HepG2 (cell line): ENCODE results near the gene NRG2. TPM values are rescaled to one million over a fixed set of nuclear protein-coding genes. Genes with fewer than 3 reads are reported as not detected.

Experiments used
- ATAC-seq: fragments of 200-7000 bp; cut with Tn5 transposase; 3 replicates; pipeline ENCODE4 v1.9.1; 2020; ENCODE audit warnings: mild to moderate bottlenecking, moderate library complexity
- BruUV-seq: library from RNA; stranded (reverse); fragments of 400-500 nt; replicated peaks from 2 replicates; lab custom pipeline; 2021; lab: Mats Ljungman, UMichigan
- CTCF ChIA-PET: fragments of 300-600 bp; formaldehyde crosslinking; extraction: SDS; loops from one replicate; lab custom pipeline; 2021; ENCODE audit warnings: low total read pairs, inconsistent platforms, low intra/inter-chr PET ratio; lab: Yijun Ruan, JAX
- POLR2A ChIA-PET: fragments of 350-600 bp; sonication (Branson Sonifier 250); formaldehyde crosslinking; loops from one replicate; lab custom pipeline; 2020; ENCODE audit warnings: antibody characterized with exemption, inconsistent platforms; lab: Yijun Ruan, JAX
- DNase-seq: peaks from one replicate; pipeline ENCODE4 v3.0.0-alpha.2; 2015; ENCODE audit warnings: low spot score
- FAIRE-seq: peaks from 3 replicates; lab custom pipeline; 2011; peaks lifted over from hg19 to GRCh38; lab: Jason Lieb, UNC
- H2AFZ ChIP-seq: one replicate; pipeline ENCODE4 v1.6.1; 2011; ENCODE audit warnings: low read length, inconsistent platforms
- H3K27ac ChIP-seq: fragments of 300-600 bp; 3 replicates; pipeline ENCODE4 v1.8.0; 2011; ENCODE audit warnings: mixed run types, mild to moderate bottlenecking, mixed read lengths, low read length, inconsistent platforms; ENCODE audit not compliant: insufficient read depth; ENCODE audit errors: extremely low read length
- H3K27me3 ChIP-seq, 2 experiments: fragments of 200-600 bp in 1 of 2; 2 replicates in 1 of 2; 3 replicates in 1 of 2; pipeline versions ENCODE4 v1.6.0 to v1.8.0; 2011; ENCODE audit warnings: low read length in 2 of 2, mild to moderate bottlenecking in 2 of 2, moderate library complexity in 2 of 2, inconsistent platforms in 1 of 2; ENCODE audit not compliant: insufficient read depth in 2 of 2, control insufficient read depth in 1 of 2
- H3K36me3 ChIP-seq, 2 experiments: fragments of 200-600 bp in 1 of 2; replicated peaks in 1 of 2; 2 replicates in 1 of 2; 3 replicates in 1 of 2; pipeline versions ENCODE4 v1.5.1 to v1.8.0; 2011; ENCODE audit warnings: low read length in 2 of 2, inconsistent platforms in 1 of 2; ENCODE audit not compliant: insufficient read depth in 2 of 2, control insufficient read depth in 1 of 2
- H3K4me1 ChIP-seq: 2 replicates; pipeline ENCODE4 v1.5.1; 2012; ENCODE audit warnings: low read length, inconsistent platforms; ENCODE audit not compliant: insufficient read depth
- H3K4me2 ChIP-seq: 2 replicates; pipeline ENCODE4 v1.6.0; 2011; ENCODE audit warnings: low read depth, low read length, inconsistent platforms
- H3K4me3 ChIP-seq, 3 experiments: fragments of 200-600 bp in 1 of 3; sonication (generic), shearing (Covaris generic) in 1 of 3; replicated peaks in 1 of 3; 2 replicates each; pipeline ENCODE4 v1.5.1; 2011 to 2016; ENCODE audit warnings: low read length in 3 of 3, inconsistent platforms in 2 of 3, low read depth in 2 of 3, mild to moderate bottlenecking in 2 of 3, control low read depth in 1 of 3, mixed read lengths in 1 of 3; ENCODE audit not compliant: insufficient read depth in 1 of 3
- H3K79me2 ChIP-seq: one replicate; pipeline ENCODE4 v1.6.1; 2011; ENCODE audit warnings: low read length, inconsistent platforms; ENCODE audit not compliant: insufficient read depth
- H3K9ac ChIP-seq: 2 replicates; pipeline ENCODE4 v1.6.0; 2011; ENCODE audit warnings: mild to moderate bottlenecking, low read depth, low read length, inconsistent platforms; ENCODE audit not compliant: insufficient read depth
- H3K9me3 ChIP-seq: 2 replicates; pipeline ENCODE4 v1.5.1; 2012; ENCODE audit warnings: mild to moderate bottlenecking, low read length
- H4K20me1 ChIP-seq: 2 replicates; pipeline ENCODE4 v1.6.0; 2011; ENCODE audit warnings: inconsistent platforms, mild to moderate bottlenecking, low read length, moderate library complexity; ENCODE audit not compliant: insufficient read depth
- E2F5 ChIP-seq: sonication (generic); formaldehyde crosslinking; conservative IDR thresholded peaks from 2 replicates; pipeline ENCODE4 v1.4.0; 2020; ENCODE audit warnings: missing genetic modification reagents
- HOXA5 ChIP-seq: sonication (generic); formaldehyde crosslinking; IDR thresholded peaks from 2 replicates; pipeline ENCODE4 v1.4.0; 2020; ENCODE audit warnings: missing genetic modification reagents
- JARID2 ChIP-seq: sonication (generic); formaldehyde crosslinking; IDR thresholded peaks from 2 replicates; pipeline ENCODE4 v1.8.1; 2023; ENCODE audit warnings: missing genetic modification reagents, inconsistent platforms; ENCODE audit not compliant: insufficient replicate concordance
- WIZ ChIP-seq: sonication (generic); formaldehyde crosslinking; IDR thresholded peaks from 2 replicates; pipeline ENCODE4 v1.5.1; 2020; ENCODE audit warnings: mild to moderate bottlenecking, missing genetic modification reagents
- ZIK1 ChIP-seq: sonication (generic); formaldehyde crosslinking; IDR thresholded peaks from 2 replicates; pipeline ENCODE4 v1.5.0; 2020; ENCODE audit warnings: mild to moderate bottlenecking, low read depth, missing genetic modification reagents, borderline replicate concordance
- ZMAT3 ChIP-seq: sonication (generic); formaldehyde crosslinking; conservative IDR thresholded peaks from 2 replicates; pipeline ENCODE4 v1.7.0; 2021; ENCODE audit warnings: missing genetic modification reagents
- ZNF282 ChIP-seq: fragments of 450-650 bp; IDR thresholded peaks from 2 replicates; pipeline ENCODE4 v1.6.1; 2018; ENCODE audit not compliant: partially characterized antibody
- ZNF547 ChIP-seq: sonication (generic); formaldehyde crosslinking; IDR thresholded peaks from 2 replicates; pipeline ENCODE4 v1.5.1; 2020; ENCODE audit warnings: mild to moderate bottlenecking, missing genetic modification reagents
- ZNF562 ChIP-seq: sonication (generic); formaldehyde crosslinking; IDR thresholded peaks from 2 replicates; pipeline ENCODE4 v1.8.0; 2022; ENCODE audit warnings: missing genetic modification reagents, borderline replicate concordance
- ZNF691 ChIP-seq: sonication (generic); formaldehyde crosslinking; IDR thresholded peaks from 2 replicates; pipeline ENCODE4 v1.4.0; 2020; ENCODE audit warnings: missing genetic modification reagents, low read depth, mild to moderate bottlenecking, borderline replicate concordance
- WGBS: methylation state at CpG from one replicate; pipeline ENCODE4 v1.1.6; 2017; ENCODE audit warnings: low lambda C conversion rate; 5-methylcytosine and 5-hydroxymethylcytosine counted together
- in situ Hi-C: cut with HindIII; loops from 2 replicates; pipeline ENCODE4 v1.10.0; 2017; ENCODE audit warnings: low pct_unique_long_range_greater_than_20kb; ENCODE audit not compliant: extremely low pct_ligation_motif_present
- intact Hi-C: fragments of 100-400 bp; cut with micrococcal nuclease; formaldehyde crosslinking; loops from one replicate; pipeline ENCODE4 v1.10.0; 2022; ENCODE audit not compliant: unreplicated experiment
- polyA plus RNA-seq, 8 experiments: library from polyadenylated mRNA; depleted of rRNA in 3 of 8; stranded (reverse) in 7 of 8; unstranded in 1 of 8; fragments of >200 nt; fragmentation: Illumina TruSeq in 4 of 8; extraction: Trizol in 4 of 8; gene quantifications; 2 replicates each; pipeline versions ENCODE4 v1.2.1 to v1.2.3, GENCODE V29; 2011 to 2016; ENCODE audit warnings: low read depth in 4 of 8, missing spikeins in 1 of 8, mixed read lengths in 1 of 8; ENCODE audit not compliant: insufficient read depth in 1 of 8
- total RNA-seq, 5 experiments: library from RNA; depleted of rRNA; stranded (reverse); fragments of >200 nt; fragmentation: Illumina TruSeq; extraction: Trizol; gene quantifications; 2 replicates each; pipeline ENCODE4 v1.2.3, GENCODE V29; 2016; ENCODE audit warnings: low read depth in 1 of 5
- TF ChIP-seq, protein P1 (sequence below): sonication (generic); formaldehyde crosslinking; IDR thresholded peaks from 2 replicates; pipeline ENCODE4 v1.4.0; 2020; ENCODE audit warnings: missing genetic modification reagents
- TF ChIP-seq, protein P2 (sequence below): sonication (generic); formaldehyde crosslinking; IDR thresholded peaks from 2 replicates; pipeline ENCODE4 v1.9.0; 2021; ENCODE audit warnings: missing genetic modification reagents, borderline replicate concordance

The NRG2 gene
- total and polyA plus RNA-seq, 2 of the 13 experiments (the other 11 are each of a cell fraction or from before 2014, with no cell fraction given), result not detected

DNA sequence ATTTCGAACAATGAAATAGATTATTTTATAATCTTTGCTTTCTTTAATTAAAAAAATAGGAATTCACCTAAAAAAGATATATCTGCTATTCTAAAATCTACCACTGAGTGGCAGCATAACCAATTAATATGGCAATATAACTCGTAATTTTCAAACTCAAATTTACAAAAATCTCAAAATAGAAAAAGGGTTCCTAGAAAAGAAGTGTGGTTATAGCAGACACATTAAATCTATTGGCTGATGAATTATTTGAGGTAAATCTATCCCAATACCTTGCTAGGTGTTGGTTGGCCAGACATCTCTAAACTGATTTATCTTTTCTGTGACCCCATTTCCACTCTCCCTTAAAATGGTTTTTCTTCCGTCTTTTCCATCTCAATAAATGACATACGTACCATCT, 30.2 kb upstream of the NRG2 start:
- ChIA-PET POLR2A (no interaction called here), CTCF (interaction anchor here (1.3 to 4.6 kb wide), 3 partner anchors 40 to 83 kb away, joined by 4 to 40 read pairs (median 37); partner anchors contain the start of gene PURA)
- no peak for FAIRE-seq
- Histone ChIP-seq H2AFZ (no peak overlapping the region), H4K20me1 (no peaks in the 10 kb centered on the region), H3K4me3 (no peak overlapping the region), H3K9me3 (no peaks in the 10 kb centered on the region), H3K79me2 (no peaks in the 10 kb centered on the region), H3K9ac (no peak overlapping the region), H3K27ac (no peak overlapping the region), H3K36me3 (no peaks in the 10 kb centered on the region), H3K4me1 (no peaks in the 10 kb centered on the region), H3K4me2 (no peak overlapping the region), H3K27me3 (no peaks in the 10 kb centered on the region)
- in situ Hi-C loops, result loop anchor here (5.0 kb wide), 1 partner anchor 84 kb away; no protein-coding TSS in a partner anchor
- WGBS, result under 1% methylated on average over 4 of the region's 4 CpGs
- DNase-seq, result no peak
- intact Hi-C loops, result loop anchor here (1.0 kb wide), 2 partner anchors 71 to 84 kb away; no protein-coding TSS in a partner anchor
- no peak for ATAC-seq
- BruUV-seq, result no TSS peak
- TF ChIP-seq HOXA5, result no peak
- no peak for TF ChIP-seq ZNF282
- no peak for TF ChIP-seq ZNF691 (CRISPR knock-in tag)
- no peak for TF ChIP-seq WIZ (CRISPR knock-in tag)
- TF ChIP-seq ZMAT3 (CRISPR knock-in tag), result no peak
- TF ChIP-seq ZIK1 (CRISPR knock-in tag), result no peak
- no peak for TF ChIP-seq JARID2 (CRISPR knock-in tag)
- TF ChIP-seq, protein P1, sequence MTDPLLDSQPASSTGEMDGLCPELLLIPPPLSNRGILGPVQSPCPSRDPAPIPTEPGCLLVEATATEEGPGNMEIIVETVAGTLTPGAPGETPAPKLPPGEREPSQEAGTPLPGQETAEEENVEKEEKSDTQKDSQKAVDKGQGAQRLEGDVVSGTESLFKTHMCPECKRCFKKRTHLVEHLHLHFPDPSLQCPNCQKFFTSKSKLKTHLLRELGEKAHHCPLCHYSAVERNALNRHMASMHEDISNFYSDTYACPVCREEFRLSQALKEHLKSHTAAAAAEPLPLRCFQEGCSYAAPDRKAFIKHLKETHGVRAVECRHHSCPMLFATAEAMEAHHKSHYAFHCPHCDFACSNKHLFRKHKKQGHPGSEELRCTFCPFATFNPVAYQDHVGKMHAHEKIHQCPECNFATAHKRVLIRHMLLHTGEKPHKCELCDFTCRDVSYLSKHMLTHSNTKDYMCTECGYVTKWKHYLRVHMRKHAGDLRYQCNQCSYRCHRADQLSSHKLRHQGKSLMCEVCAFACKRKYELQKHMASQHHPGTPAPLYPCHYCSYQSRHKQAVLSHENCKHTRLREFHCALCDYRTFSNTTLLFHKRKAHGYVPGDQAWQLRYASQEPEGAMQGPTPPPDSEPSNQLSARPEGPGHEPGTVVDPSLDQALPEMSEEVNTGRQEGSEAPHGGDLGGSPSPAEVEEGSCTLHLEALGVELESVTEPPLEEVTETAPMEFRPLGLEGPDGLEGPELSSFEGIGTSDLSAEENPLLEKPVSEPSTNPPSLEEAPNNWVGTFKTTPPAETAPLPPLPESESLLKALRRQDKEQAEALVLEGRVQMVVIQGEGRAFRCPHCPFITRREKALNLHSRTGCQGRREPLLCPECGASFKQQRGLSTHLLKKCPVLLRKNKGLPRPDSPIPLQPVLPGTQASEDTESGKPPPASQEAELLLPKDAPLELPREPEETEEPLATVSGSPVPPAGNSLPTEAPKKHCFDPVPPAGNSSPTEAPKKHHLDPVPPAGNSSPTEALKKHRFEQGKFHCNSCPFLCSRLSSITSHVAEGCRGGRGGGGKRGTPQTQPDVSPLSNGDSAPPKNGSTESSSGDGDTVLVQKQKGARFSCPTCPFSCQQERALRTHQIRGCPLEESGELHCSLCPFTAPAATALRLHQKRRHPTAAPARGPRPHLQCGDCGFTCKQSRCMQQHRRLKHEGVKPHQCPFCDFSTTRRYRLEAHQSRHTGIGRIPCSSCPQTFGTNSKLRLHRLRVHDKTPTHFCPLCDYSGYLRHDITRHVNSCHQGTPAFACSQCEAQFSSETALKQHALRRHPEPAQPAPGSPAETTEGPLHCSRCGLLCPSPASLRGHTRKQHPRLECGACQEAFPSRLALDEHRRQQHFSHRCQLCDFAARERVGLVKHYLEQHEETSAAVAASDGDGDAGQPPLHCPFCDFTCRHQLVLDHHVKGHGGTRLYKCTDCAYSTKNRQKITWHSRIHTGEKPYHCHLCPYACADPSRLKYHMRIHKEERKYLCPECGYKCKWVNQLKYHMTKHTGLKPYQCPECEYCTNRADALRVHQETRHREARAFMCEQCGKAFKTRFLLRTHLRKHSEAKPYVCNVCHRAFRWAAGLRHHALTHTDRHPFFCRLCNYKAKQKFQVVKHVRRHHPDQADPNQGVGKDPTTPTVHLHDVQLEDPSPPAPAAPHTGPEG (CRISPR knock-in tag), result no peak
- TF ChIP-seq, protein P2, sequence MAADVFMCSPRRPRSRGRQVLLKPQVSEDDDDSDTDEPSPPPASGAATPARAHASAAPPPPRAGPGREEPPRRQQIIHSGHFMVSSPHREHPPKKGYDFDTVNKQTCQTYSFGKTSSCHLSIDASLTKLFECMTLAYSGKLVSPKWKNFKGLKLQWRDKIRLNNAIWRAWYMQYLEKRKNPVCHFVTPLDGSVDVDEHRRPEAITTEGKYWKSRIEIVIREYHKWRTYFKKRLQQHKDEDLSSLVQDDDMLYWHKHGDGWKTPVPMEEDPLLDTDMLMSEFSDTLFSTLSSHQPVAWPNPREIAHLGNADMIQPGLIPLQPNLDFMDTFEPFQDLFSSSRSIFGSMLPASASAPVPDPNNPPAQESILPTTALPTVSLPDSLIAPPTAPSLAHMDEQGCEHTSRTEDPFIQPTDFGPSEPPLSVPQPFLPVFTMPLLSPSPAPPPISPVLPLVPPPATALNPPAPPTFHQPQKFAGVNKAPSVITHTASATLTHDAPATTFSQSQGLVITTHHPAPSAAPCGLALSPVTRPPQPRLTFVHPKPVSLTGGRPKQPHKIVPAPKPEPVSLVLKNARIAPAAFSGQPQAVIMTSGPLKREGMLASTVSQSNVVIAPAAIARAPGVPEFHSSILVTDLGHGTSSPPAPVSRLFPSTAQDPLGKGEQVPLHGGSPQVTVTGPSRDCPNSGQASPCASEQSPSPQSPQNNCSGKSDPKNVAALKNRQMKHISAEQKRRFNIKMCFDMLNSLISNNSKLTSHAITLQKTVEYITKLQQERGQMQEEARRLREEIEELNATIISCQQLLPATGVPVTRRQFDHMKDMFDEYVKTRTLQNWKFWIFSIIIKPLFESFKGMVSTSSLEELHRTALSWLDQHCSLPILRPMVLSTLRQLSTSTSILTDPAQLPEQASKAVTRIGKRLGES, result no peak
- TF ChIP-seq E2F5, result no peak
- TF ChIP-seq ZNF562 (CRISPR knock-in tag), result no peak
- TF ChIP-seq ZNF547 (CRISPR knock-in tag), result no peak
